ENCODE data around the gene PPP2R5A.

The PPP2R5A gene

DNA sequence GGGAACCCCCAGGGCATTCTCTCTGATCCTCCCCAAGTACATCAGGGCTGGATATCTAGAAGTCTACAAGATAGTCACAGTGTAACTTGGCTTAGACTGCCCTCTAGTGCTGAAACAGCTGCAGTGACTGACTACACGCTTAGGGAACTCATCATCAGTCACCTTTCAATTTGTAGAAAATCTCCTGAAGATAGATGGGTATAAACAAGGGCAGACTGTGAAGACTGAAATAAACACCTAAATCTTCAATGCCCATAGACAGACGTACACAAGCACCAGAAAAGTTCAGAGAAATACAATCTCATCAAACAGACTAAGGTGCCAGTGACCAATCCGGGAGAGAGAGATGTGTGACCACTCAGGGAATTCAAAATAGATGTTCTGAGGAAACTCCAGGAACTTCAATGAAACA lies 82.9 kb downstream of the PPP2R5A start:
- TF ChIP-seq, protein P1, sequence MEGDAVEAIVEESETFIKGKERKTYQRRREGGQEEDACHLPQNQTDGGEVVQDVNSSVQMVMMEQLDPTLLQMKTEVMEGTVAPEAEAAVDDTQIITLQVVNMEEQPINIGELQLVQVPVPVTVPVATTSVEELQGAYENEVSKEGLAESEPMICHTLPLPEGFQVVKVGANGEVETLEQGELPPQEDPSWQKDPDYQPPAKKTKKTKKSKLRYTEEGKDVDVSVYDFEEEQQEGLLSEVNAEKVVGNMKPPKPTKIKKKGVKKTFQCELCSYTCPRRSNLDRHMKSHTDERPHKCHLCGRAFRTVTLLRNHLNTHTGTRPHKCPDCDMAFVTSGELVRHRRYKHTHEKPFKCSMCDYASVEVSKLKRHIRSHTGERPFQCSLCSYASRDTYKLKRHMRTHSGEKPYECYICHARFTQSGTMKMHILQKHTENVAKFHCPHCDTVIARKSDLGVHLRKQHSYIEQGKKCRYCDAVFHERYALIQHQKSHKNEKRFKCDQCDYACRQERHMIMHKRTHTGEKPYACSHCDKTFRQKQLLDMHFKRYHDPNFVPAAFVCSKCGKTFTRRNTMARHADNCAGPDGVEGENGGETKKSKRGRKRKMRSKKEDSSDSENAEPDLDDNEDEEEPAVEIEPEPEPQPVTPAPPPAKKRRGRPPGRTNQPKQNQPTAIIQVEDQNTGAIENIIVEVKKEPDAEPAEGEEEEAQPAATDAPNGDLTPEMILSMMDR (IDR thresholded peaks at IDR 0.05): peak; percentile 99

DNA sequence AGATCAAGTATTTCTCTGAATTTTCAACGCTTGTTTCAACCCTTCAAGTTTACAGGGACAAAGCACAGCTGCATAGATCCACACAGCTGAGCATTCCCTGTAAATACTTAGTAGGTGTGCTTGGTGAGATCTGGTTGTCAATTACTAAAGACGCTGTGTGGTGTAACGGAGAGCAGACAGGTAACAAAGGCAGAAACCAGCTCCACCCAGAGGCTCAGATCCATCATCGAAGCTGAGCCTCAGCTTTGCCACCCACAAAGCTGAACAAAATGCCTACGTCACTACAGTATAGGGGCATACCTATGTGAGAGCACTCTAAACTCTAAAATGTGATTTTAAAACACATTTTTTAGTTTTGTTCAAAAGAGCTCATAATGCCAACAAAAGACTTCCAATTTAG lies 90.8 kb downstream of the PPP2R5A start:
- TF ChIP-seq, protein P1 (IDR thresholded peaks at IDR 0.05): no peak

DNA sequence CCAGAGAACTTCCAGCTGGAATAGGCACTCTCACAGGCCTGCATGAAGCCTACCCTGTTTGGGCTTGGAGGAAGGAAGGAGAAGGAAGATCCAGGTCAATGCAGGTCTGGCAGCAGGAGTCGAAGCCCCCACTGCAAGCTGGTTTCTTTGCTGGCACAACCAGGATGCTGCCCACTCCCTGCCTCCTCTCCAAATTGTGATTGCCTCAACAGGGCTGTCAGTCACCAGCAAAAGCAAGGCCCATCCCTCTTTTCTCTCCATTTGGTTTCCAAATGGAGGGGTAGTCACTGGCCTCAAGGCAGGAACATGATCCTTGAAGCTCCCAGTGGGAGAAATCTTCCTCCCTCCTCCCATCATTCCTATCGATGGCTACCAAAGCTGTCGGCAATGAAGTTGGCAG lies 92.4 kb downstream of the PPP2R5A start:
- TF ChIP-seq, protein P1 (IDR thresholded peaks at IDR 0.05): no peak

DNA sequence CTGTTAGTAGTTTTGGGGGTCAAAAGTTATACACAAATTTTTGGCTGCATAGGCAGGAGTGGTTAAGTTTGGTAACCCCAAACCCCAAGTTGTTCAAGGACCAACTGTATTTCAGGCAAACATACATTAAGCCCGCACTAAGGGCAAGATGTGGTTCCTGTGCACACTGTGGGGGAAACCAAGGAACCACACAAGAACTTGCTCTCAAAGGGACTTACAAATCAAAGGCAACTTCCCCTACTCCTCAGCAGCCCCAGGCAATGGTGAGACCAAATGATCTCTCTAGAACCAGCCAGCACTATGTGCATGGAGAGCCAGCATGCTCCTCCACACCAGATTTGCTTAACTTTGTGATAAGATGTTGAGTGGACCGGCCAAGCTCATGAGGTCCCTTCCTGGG lies 94.2 kb downstream of the PPP2R5A start:
- TF ChIP-seq, protein P1 (IDR thresholded peaks at IDR 0.05): no peak

DNA sequence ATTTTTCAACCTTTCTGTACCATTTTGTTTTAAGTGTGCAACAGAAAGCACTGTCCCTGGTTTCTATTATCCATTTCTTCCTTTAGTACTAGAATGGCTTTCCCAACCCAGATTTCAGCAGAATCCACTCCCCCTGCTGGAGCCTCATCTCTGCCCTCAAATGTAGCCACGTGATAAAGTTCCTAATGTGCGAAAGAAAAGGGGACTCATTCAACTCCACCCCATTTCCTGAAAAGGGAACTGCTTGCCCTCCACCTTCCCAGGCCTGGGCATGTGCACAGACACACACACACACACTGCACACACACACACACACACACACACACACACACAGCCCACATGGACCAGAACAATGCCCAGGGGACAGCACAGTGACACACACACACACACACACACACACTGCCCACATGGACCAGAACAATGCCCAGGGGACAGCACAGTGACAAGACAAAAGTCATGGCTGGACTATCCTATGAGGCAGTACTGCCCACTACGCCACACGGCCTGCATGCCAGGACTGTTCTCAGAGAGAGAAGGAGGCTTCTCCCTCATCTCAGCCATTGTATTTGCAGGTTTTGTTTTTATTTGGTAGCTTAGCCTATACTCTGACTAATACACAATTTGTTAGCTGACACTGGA lies 96.3 kb downstream of the PPP2R5A start:
- TF ChIP-seq, protein P1 (IDR thresholded peaks at IDR 0.05): no peak

DNA sequence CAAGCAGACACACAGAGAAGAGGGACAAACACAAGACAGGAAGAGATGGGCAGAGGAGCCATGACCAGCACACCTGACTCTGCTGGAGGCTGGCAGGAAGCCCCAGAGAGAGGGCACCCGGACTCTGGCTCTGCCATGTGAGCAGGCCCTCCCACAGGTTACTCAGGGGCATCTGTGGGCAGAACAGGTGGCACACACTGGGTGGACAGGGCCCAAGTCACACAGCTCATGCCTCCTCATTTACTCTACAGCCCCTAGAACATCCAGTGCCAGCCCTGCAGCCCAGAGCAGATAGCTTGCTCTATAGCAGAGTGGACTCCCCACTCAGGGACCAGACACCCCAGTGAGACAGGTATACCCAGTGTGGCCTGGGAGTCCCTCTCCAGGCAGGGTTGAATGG lies 100.8 kb downstream of the PPP2R5A start:
- TF ChIP-seq, protein P1 (IDR thresholded peaks at IDR 0.05): no peak

DNA sequence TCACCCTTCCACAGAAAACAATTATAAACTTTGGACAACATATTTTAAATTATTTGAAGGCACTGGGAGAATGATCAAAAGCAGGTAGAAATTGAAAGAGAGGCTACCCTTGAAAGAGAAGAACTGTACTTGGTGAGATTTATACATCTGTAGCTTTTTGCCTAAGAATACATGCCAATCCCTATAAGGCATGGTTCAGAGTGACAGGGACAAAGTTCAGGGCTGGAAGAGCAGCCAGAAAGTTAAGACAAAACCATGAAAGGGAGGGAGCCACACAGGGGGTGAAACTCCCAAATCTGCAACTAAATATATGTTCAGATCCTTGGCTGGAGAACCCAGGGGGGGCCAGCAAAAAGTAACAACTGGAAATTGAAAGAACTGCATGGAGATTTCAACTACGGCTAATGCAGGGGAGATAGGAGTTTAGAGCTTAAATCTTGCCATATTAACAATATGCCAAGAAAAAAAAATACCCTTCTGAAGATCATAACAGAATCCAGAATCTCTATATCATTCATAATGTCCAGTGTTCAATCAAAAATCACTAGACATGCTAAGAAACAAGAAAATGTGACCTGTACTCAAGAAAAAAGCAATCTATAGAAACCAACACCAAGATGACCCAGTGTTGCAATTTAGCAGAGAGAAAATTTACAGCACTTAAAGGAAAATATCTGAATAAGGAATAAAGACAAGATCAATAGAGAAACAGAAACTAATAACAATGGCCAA lies 103.9 kb downstream of the PPP2R5A start:
- TF ChIP-seq, protein P1 (IDR thresholded peaks at IDR 0.05): no peak
